ENCODE results near the gene METTL6.
"Not testable (repeated sequence)": the region's sequence is repeated elsewhere in the genome, so short reads cannot be mapped to it uniquely, and the experiment has no call there.

METTL6 gene

GRCh38 chr3:15401936-15402335 lies 25.4 kb downstream of the METTL6 start:
- DNase-seq: no peak

- DNase-seq: peak; percentile 25
Measured at GRCh38 chr3:15399970-15400369, 27.4 kb downstream of the METTL6 start.

GRCh38 chr3:15398731-15399133 lies 28.6 kb downstream of the METTL6 start:
- DNase-seq: not testable (repeated sequence)

- DNase-seq: not testable (repeated sequence)
Measured at GRCh38 chr3:15393252-15393651, 34.1 kb downstream of the METTL6 start.

- DNase-seq: no peak
Measured at GRCh38 chr3:15391007-15391406, 36.3 kb downstream of the METTL6 start.

- DNase-seq: no peak
Measured at GRCh38 chr3:15390460-15390859, 36.9 kb downstream of the METTL6 start.

- not testable (repeated sequence) for DNase-seq
Measured at GRCh38 chr3:15388335-15388734, 39.0 kb downstream of the METTL6 start.

- no peak for DNase-seq
Measured at GRCh38 chr3:15387735-15388134, 39.6 kb downstream of the METTL6 start.

- DNase-seq: no peak
Measured at GRCh38 chr3:15387171-15387581, 40.2 kb downstream of the METTL6 start.

GRCh38 chr3:15386654-15386955 lies 40.7 kb downstream of the METTL6 start:
- not testable (repeated sequence) for DNase-seq

- DNase-seq: peak; percentile 13
Measured at GRCh38 chr3:15385901-15386653, 41.3 kb downstream of the METTL6 start.

- DNase-seq: not testable (repeated sequence)
Measured at GRCh38 chr3:15385238-15385695, 42.1 kb downstream of the METTL6 start.

GRCh38 chr3:15384510-15385237 lies 42.7 kb downstream of the METTL6 start:
- DNase-seq: peak; percentile 14

GRCh38 chr3:15382405-15382923 lies 44.9 kb downstream of the METTL6 start:
- DNase-seq: no peak

- no peak for DNase-seq
Measured at GRCh38 chr3:15380980-15381890, 46.1 kb downstream of the METTL6 start.

GRCh38 chr3:15377961-15378791 lies 49.2 kb downstream of the METTL6 start:
- DNase-seq: peak; percentile 95

GRCh38 chr3:15375461-15376000 lies 51.8 kb downstream of the METTL6 start:
- DNase-seq: no peak

- no peak for DNase-seq
Measured at GRCh38 chr3:15372918-15373317, 54.4 kb downstream of the METTL6 start.

- no peak for DNase-seq
Measured at GRCh38 chr3:15368561-15369135, 58.7 kb downstream of the METTL6 start.

- no peak for DNase-seq
Measured at GRCh38 chr3:15367059-15367458, 60.3 kb downstream of the METTL6 start.

- not testable (repeated sequence) for DNase-seq
Measured at GRCh38 chr3:15364078-15364477, 63.3 kb downstream of the METTL6 start.

Data from stimulated activated CD8-positive, alpha-beta memory T cell treated with anti-CD3 and anti-CD28 coated beads, Interleukin-4, amount 100 ng/mL, for 48 hours (primary cell).